ENCODE data around the gene RIN3.

DNA sequence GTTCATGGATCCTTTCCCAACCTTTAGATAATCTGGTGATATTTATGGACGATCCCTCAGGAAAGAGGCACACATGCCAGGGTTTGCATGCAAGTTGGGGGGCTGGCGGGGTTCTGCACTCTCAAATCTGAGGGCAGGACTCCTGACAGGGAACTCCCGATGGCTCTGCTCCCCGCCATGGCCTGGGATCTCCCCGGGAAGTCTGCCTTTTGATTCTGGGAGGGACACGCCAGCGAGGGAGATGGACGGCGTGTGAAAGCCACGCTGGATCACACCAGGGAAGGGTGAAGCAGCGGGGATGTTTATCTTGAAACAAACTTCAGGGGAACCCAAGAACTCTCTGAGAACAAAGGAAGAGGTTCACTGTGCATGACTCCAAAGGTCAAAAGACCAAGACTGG is 191.2 kb downstream of the RIN3 start:
- TF ChIP-seq, protein P1, sequence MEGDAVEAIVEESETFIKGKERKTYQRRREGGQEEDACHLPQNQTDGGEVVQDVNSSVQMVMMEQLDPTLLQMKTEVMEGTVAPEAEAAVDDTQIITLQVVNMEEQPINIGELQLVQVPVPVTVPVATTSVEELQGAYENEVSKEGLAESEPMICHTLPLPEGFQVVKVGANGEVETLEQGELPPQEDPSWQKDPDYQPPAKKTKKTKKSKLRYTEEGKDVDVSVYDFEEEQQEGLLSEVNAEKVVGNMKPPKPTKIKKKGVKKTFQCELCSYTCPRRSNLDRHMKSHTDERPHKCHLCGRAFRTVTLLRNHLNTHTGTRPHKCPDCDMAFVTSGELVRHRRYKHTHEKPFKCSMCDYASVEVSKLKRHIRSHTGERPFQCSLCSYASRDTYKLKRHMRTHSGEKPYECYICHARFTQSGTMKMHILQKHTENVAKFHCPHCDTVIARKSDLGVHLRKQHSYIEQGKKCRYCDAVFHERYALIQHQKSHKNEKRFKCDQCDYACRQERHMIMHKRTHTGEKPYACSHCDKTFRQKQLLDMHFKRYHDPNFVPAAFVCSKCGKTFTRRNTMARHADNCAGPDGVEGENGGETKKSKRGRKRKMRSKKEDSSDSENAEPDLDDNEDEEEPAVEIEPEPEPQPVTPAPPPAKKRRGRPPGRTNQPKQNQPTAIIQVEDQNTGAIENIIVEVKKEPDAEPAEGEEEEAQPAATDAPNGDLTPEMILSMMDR (IDR thresholded peaks at IDR 0.05): no peak
- TF ChIP-seq POLR2A (IDR thresholded peaks at IDR 0.05): no peak
